Hematopoietic multipotent progenitor cell treated with erythropoietin and hydrocortisone succinate and interleukin-3 and kit ligand, for 6 days (in vitro differentiated cells): ENCODE measurements around the gene HOXD3.

Experiments
- DNase-seq: peaks from one replicate; pipeline ENCODE4 v3.0.0-alpha.2; 2015

HOXD3 gene

DNA sequence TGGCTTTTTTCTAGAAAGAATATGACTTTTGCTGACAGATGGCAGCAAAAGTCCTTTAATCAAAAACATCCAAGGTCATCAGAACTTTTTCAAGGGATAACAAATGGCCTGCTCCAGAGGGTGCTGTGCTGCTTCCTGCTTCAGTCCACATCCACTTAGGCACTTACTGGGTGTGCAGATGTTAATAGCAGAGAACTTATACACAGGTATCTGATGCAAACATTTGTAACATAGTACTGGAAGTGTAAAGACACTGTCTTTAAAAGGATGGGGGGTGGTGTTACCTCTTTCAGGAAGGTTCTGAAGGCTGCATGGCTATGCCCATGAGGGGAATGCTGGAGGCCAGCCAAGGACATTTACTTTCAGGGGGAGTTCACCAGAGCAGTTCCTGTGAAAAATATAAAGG is 22.1 kb upstream of the HOXD3 start:
- DNase-seq = no peak

DNA sequence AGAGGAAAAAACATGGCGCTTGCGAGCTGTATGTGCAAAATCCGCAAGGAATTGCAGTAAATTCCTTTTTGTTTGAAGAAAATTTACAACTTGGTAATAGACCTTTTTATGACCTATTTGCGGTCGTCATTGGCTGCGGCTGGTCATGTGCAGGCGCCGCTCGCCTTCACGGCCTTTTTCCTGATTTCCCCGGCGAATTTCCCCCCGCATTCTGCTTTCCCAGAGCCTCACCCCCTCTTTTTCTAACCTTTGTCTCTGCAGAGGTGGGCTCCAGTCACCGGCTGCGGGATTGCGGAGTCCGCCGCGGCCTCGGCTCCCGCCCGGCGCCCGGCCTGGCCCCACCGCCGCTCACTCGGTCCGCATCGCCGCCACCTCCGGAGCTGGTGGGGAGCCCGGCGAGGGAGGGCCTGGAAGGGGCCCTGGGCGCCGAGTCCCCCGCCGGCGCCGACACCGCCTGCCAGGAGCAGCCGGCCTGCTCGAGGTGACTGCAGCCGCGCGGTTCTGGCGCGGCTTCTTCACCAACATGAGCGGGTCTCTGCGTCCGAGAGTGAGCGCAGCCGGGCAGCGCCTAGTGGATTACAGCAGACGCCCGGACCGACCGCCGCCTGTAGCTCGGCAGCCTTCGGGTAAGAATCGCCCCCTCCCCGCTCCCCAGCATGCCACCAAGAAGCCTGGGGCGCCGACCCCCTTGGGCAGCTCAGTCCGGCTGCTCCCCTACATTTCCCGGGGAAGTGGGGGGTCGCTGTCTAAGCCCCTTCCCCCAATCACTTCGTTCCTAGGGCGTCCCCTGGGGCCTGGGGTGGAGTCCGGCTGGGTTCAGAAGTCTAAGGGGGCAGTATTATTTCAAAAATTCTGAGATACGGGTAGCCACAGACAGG is 20.5 kb upstream of the HOXD3 start:
- no peak for DNase-seq

DNA sequence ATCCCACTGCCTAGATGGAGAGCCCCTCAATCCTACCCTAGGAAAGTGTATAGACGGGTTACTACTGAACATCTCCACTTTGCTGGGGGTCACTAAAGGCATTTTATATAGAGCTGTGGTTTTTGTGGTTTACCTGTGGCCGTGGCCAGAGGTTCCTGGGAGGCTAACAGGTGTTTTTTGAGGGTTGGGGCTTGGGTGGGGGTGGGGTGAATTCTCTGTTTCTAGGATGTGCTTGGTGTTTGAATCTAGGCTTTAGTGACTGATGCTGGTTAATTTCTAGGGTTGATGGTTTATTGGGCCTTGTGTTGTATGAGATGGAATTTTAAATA is 19.9 kb upstream of the HOXD3 start:
- DNase-seq = no peak

DNA sequence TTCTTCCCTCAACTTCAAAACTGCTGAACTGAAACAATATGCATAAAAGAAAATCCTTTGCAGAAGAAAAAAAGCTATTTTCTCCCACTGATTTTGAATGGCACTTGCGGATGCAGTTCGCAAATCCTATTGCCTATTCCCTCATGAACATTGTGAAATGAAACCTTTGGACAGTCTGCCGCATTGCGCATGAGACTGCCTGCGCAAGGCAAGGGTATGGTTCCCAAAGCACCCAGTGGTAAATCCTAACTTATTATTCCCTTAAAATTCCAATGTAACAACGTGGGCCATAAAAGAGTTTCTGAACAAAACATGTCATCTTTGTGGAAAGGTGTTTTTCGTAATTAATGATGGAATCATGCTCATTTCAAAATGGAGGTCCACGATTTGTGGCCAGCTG is 19.2 kb upstream of the HOXD3 start:
- DNase-seq = no peak

DNA sequence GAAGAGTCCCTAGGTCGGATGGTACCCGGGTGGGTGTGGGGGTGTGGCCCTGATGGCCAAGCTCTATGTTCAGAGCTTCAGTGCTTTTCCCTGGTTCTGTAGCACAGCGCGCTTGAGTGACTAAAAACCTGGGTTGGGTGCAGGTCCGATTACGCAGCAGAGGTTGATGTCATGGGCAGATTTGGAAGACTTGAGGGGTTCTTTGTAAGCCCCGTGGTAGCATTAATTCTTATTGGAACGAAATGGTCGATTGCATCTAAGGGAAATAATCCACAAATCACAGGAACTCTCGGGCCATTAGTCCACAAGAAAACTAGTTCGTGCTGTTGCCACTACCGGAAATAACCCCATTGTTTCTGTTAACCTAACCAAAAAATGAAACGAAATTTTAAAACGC is 18.6 kb upstream of the HOXD3 start:
- no peak for DNase-seq

DNA sequence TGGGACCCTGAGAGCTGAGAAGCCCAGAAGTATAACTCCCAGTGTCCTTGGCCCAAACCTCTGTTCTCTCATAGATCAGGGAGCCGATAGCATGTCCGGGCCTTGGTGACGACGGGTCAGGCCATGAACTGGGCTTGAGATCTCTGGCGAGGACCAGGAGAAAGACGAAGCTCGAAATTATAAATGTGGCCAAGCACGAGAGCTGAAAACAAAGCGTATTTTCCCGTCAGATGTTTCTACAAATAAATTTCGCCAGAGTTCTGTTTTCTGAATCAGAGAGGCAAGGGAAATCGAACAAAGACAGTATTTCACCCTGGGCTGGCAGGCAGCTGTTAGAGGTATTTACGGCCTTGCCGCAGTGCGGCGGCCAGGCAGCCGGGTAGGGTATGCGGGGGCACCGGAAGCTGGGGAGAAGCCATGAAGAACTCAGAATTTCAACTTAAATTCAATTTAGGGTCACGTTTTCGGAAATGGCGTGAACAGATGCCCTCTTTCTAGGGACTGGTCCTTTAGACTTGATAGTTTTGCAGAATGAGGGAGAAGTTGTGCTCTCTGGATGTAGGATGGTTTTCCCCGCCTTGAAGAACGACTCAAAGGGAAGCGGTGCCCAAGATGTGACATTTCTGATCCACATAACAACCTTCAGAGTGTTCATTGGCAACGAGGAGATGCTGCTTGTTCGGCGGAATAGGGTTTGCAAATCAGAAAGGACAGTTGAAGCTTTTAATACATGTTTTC is 18.0 kb upstream of the HOXD3 start:
- no peak for DNase-seq

- DNase-seq = no peak
Measured at GRCh38 chr2:176139661-176140512, 17.2 kb upstream of the HOXD3 start.

- peak; percentile 77 for DNase-seq
Measured at GRCh38 chr2:176140513-176141317, 16.4 kb upstream of the HOXD3 start.

DNA sequence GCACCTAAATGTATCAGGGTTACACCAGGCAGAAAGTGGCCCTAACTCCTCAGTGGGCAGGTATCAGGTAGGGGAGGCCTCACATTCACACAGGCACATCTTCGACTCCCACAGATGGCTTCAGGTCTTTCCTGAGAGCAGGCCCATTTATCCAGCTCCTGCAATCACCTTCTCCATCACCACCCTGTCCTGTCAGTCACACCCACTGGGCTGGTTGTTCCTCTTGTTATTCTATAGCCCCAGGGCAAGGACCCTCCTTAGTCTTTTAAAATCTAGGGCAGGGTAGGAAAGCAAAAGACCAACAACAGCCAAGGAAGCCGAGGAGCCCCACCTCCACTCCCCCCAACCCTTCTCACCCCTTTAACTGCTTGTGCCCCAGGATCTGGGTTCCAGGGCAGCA is 14.8 kb upstream of the HOXD3 start:
- no peak for DNase-seq

GRCh38 chr2:176145085-176145969 is 11.8 kb upstream of the HOXD3 start:
- DNase-seq = no peak

GRCh38 chr2:176146101-176146500 is 11.0 kb upstream of the HOXD3 start:
- no peak for DNase-seq

DNA sequence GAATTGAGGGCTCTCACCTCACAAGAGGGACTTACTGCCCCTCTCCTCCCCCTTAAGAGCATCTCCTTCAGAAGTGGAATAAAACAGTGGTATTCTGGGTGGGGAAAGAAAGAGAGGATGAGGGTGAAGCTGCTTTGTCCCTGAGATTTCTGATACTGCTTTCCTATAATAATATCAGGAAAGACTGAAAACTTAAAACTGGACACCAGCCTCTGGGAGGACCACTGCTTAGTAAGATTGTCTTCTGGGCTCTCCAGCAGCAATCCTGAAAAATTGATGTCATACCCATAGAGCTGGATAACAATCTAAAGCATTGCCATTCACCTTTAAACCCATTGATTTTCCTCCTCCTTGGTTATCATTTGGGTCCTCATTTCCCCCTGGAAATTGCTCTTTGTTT is 10.5 kb upstream of the HOXD3 start:
- DNase-seq = no peak

DNA sequence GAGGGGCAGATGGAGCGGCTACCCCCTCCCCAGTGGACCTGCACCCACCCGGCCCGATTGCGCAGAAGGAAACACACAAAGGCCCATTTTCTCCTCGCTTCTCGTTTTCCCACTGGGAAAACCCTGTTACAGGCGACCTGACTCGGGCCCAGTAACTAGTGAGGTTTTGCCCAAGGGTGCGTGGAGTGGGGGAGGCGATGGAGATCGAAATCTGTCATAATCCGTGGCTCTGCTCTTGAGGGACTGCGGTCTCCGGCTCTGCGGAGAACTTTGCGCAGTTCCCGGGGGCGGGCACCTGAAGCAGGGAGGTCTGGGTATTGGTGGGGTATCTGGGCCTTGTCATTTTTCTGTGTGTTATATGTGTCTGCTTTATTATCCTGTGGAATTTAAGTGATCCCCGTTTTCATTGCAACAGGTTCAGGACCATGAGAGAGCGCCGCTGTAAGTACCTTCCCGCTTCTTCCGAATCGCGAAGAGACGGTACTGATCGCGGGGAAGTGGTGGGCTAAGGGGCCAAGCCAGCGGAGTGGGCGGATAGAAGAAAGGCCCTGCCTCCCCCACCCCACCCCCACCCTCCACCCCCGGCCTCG is 9.8 kb upstream of the HOXD3 start:
- no peak for DNase-seq

GRCh38 chr2:176147800-176148496 is 9.2 kb upstream of the HOXD3 start:
- DNase-seq = no peak

DNA sequence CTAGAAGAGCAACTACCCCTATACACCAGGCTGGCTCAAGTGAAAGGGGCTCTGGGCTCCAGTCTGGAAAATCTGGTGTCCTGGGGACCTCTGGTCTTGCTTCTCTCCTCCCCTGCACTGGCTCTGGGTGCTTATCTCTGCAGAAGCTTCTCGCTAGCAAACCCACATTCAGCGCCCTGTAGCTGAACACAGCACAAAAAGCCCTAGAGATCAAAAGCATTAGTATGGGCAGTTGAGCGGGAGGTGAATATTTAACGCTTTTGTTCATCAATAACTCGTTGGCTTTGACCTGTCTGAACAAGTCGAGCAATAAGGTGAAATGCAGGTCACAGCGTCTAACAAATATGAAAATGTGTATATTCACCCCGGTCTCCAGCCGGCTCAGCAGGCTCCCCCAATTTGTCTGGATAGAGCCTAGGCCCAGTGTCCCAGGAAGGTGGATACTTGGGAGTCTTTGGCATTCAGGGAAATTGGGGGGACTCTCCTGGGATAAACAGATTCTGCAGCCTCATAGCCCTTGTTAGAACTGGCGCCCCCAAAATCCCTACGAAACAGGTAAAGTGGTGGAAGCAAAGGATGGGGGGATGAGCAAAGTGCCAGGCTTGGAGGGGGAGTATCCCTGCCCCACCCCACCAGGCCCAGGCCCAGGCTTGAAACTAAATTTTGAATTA is 8.2 kb upstream of the HOXD3 start:
- no peak for DNase-seq

DNA sequence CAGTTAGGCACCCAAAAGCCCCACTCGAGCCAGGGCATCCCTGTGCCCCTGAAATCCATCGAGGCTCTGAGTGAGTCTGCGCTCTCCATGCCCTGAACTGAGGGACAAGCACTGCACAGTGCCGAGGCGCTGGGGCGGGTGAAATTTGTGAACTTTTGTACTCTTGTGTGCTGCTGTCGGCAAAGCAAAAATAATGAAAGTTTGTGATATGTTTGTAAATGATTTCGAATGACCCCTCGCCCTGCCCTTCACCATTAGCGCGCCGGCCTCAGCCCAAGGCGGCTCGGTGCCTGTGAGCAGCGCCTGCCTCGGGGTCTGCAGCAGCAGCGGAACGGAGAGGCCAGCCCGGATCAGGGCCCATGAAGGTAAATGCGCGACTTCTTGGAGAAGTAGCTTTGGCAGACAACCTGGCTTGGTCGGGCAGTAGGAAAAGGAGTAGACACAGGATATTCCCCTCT is 7.6 kb upstream of the HOXD3 start:
- no peak for DNase-seq

GRCh38 chr2:176149939-176150583 is 7.0 kb upstream of the HOXD3 start:
- DNase-seq = no peak

GRCh38 chr2:176150584-176151441 is 6.3 kb upstream of the HOXD3 start:
- DNase-seq = no peak
